ENCODE data around the gene TNRC6B. TPM values are rescaled to one million over a fixed set of nuclear protein-coding genes. Genes with fewer than 3 reads are reported as not detected.
A peak's percentile ranks its signal among the peaks of the same experiment; 100 is the strongest.

TNRC6B gene
- total and polyA plus RNA-seq, 2 experiments from 2014 or later, result 23.7 to 25.8 TPM

GRCh38 chr22:40313007-40313406, 135.3 kb downstream of the TNRC6B start:
- Histone ChIP-seq H4K20me1 (ENCODE audit: insufficient read depth, poor library complexity, severe bottlenecking) (no peaks in the 10 kb centered on the region), H3K4me2 (no peak overlapping the region), H3K27ac (no peak overlapping the region), H2AFZ (no peak overlapping the region), H3K4me1 (ENCODE audit: insufficient read depth) (peaks cover 8% of the 10 kb centered on the region), H3K79me2 (peaks cover 5% of the 10 kb centered on the region), H3K4me3 (no peak overlapping the region), H3K27me3 (no peaks in the 10 kb centered on the region), H3K9me3 (ENCODE audit: low read depth) (no peaks in the 10 kb centered on the region), H3K36me3 (replicated peaks; ENCODE audit: insufficient read depth, low read depth) (peaks cover 3% of the 10 kb centered on the region), H3K9me2 (replicated peaks; ENCODE audit: insufficient read depth) (no peaks in the 10 kb centered on the region)
- no peak for DNase-seq (ENCODE audit: low spot score)
- TF ChIP-seq EZH2phosphoT487 (IDR thresholded peaks at IDR 0.05; ENCODE audit: low read depth, severe bottlenecking, unreplicated experiment), result no peak
- TF ChIP-seq, protein P1, sequence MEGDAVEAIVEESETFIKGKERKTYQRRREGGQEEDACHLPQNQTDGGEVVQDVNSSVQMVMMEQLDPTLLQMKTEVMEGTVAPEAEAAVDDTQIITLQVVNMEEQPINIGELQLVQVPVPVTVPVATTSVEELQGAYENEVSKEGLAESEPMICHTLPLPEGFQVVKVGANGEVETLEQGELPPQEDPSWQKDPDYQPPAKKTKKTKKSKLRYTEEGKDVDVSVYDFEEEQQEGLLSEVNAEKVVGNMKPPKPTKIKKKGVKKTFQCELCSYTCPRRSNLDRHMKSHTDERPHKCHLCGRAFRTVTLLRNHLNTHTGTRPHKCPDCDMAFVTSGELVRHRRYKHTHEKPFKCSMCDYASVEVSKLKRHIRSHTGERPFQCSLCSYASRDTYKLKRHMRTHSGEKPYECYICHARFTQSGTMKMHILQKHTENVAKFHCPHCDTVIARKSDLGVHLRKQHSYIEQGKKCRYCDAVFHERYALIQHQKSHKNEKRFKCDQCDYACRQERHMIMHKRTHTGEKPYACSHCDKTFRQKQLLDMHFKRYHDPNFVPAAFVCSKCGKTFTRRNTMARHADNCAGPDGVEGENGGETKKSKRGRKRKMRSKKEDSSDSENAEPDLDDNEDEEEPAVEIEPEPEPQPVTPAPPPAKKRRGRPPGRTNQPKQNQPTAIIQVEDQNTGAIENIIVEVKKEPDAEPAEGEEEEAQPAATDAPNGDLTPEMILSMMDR (IDR thresholded peaks at IDR 0.05; ENCODE audit: poor library complexity), result no peak
- no peak for TF ChIP-seq EZH2 (IDR thresholded peaks at IDR 0.05; ENCODE audit: borderline replicate concordance)
- WGBS (ENCODE audit: low lambda C conversion rate, missing lambda C conversion rate), result 90% methylated on average over 2 of the region's 2 CpGs

DNA sequence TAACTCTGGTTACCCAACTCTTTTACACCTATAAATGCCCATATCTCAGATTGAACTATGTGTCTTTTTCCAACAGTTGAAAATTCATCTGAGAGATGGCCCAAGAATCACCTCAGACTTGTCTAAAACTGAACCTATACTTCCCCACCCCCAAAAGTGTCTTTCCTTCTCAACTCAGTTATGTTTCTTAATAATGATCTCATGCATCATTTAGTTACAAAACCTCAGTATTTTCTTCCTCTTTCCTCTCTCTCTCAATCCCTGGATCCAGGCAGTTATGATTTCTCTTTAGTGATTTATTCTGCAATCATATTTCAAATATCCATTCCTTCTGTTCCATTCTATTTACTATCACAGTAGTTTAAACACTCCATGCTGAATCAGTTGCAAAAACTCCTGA, 136.3 kb downstream of the TNRC6B start:
- TF ChIP-seq, protein P1 (IDR thresholded peaks at IDR 0.05; ENCODE audit: poor library complexity), result no peak
- no peak for TF ChIP-seq EZH2 (IDR thresholded peaks at IDR 0.05; ENCODE audit: borderline replicate concordance)
- TF ChIP-seq EZH2phosphoT487 (IDR thresholded peaks at IDR 0.05; ENCODE audit: low read depth, severe bottlenecking, unreplicated experiment), result no peak

DNA sequence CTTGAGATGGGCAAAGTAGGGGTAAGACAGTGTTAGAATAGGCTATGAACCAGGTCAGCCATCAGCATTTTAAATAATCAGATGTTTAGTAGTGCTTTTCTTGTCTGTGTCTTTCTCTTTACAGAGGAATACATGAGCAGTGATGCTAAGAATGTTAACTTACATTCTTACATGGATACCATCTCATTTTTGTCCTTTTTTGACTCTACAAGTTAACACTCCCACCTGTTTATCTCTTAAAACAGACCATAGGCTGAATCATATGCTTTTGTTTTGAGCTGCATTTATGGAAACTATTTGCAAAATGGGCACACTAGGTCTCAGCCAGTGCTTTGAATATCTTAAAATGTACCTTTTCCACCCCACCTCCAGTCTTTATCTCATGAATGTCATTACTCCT, 143.0 kb downstream of the TNRC6B start:
- no peak for DNase-seq (ENCODE audit: low spot score)
- Histone ChIP-seq H3K36me3 (replicated peaks; ENCODE audit: insufficient read depth, low read depth) (peaks cover 3% of the 10 kb centered on the region), H3K27ac (no peak overlapping the region), H3K27me3 (no peaks in the 10 kb centered on the region), H4K20me1 (ENCODE audit: insufficient read depth, poor library complexity, severe bottlenecking) (no peaks in the 10 kb centered on the region), H3K4me3 (no peak overlapping the region), H3K4me1 (ENCODE audit: insufficient read depth) (peaks cover 6% of the 10 kb centered on the region), H3K9me2 (replicated peaks; ENCODE audit: insufficient read depth) (no peaks in the 10 kb centered on the region), H3K79me2 (no peaks in the 10 kb centered on the region), H3K9me3 (ENCODE audit: low read depth) (no peaks in the 10 kb centered on the region), H3K4me2 (no peak overlapping the region), H2AFZ (no peak overlapping the region)
- TF ChIP-seq EZH2 (IDR thresholded peaks at IDR 0.05; ENCODE audit: borderline replicate concordance) (no peak), EZH2phosphoT487 (IDR thresholded peaks at IDR 0.05; ENCODE audit: low read depth, severe bottlenecking, unreplicated experiment) (no peak)
- TF ChIP-seq, protein P1 (IDR thresholded peaks at IDR 0.05; ENCODE audit: poor library complexity), result no peak

More for the DNA sequence above, 136.3 kb downstream of the TNRC6B start:
- H3K4me3 ChIP-seq, result no peak overlapping the region
- H2AFZ ChIP-seq, result no peak overlapping the region
- H3K9me3 ChIP-seq (ENCODE audit: low read depth), result no peaks in the 10 kb centered on the region
- no peak for DNase-seq (ENCODE audit: low spot score)
- H3K4me2 ChIP-seq, result no peak overlapping the region
- H4K20me1 ChIP-seq (ENCODE audit: insufficient read depth, poor library complexity, severe bottlenecking), result no peaks in the 10 kb centered on the region
- peaks cover 3% of the 10 kb centered on the region for H3K36me3 ChIP-seq (replicated peaks; ENCODE audit: insufficient read depth, low read depth)
- peaks cover 8% of the 10 kb centered on the region for H3K4me1 ChIP-seq (ENCODE audit: insufficient read depth)
- no peaks in the 10 kb centered on the region for H3K27me3 ChIP-seq
- no peaks in the 10 kb centered on the region for H3K9me2 ChIP-seq (replicated peaks; ENCODE audit: insufficient read depth)
- H3K27ac ChIP-seq, result no peak overlapping the region
- peaks cover 5% of the 10 kb centered on the region for H3K79me2 ChIP-seq

GRCh38 chr22:40322021-40322420, 144.3 kb downstream of the TNRC6B start:
- Histone ChIP-seq H3K9me2 (replicated peaks; ENCODE audit: insufficient read depth) (no peaks in the 10 kb centered on the region), H3K9me3 (ENCODE audit: low read depth) (no peaks in the 10 kb centered on the region), H3K27ac (peak overlapping the region; percentile 3), H3K79me2 (no peaks in the 10 kb centered on the region), H3K27me3 (no peaks in the 10 kb centered on the region), H3K36me3 (replicated peaks; ENCODE audit: insufficient read depth, low read depth) (peaks cover 3% of the 10 kb centered on the region), H4K20me1 (ENCODE audit: insufficient read depth, poor library complexity, severe bottlenecking) (no peaks in the 10 kb centered on the region), H3K4me1 (ENCODE audit: insufficient read depth) (peaks cover 8% of the 10 kb centered on the region), H3K4me3 (no peak overlapping the region), H2AFZ (no peak overlapping the region), H3K4me2 (no peak overlapping the region)
- WGBS (ENCODE audit: low lambda C conversion rate, missing lambda C conversion rate), result 77% methylated on average over 5 of the region's 5 CpGs
- TF ChIP-seq, protein P1 (IDR thresholded peaks at IDR 0.05; ENCODE audit: poor library complexity), result no peak
- TF ChIP-seq EZH2phosphoT487 (IDR thresholded peaks at IDR 0.05; ENCODE audit: low read depth, severe bottlenecking, unreplicated experiment) (no peak), EZH2 (IDR thresholded peaks at IDR 0.05; ENCODE audit: borderline replicate concordance) (no peak)
- DNase-seq (ENCODE audit: low spot score), result no peak
